ENCODE measurements around the gene JKAMP. TPM values are rescaled to one million over a fixed set of nuclear protein-coding genes. Genes with fewer than 3 reads are reported as not detected.

JKAMP gene
- total RNA-seq, 1 experiment from 2014 or later = 29.7 TPM

DNA sequence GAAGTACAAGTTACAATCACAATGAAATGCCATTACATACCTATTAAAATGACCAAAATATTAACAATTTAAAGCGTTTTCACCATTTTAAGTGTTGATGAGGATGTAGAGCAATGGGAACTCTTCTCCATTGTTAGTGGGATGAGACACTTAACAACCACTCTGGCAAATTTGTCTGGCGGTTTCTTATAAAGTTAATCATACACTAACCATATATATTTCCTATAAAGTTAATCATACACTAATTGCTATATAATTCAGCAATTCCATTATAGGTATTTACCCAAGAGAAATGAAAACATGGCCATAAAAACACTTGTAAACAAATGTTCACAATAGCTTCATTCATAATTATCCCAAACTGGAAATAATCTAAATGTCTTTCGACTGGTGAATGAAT lies 35.9 kb downstream of the JKAMP start:
- no peak for DNase-seq (ENCODE audit: unreplicated experiment)
- Mint-ChIP-seq H3K27me3 (ENCODE audit: insufficient read depth, unreplicated experiment) (no peaks in the 10 kb centered on the region), H3K4me1 (ENCODE audit: insufficient read depth, unreplicated experiment) (no peaks in the 10 kb centered on the region), H3K27ac (ENCODE audit: low read depth, unreplicated experiment) (no peak overlapping the region), H3K36me3 (ENCODE audit: insufficient read depth, unreplicated experiment) (no peaks in the 10 kb centered on the region), H3K4me3 (ENCODE audit: unreplicated experiment) (no peak overlapping the region), H3K9me3 (ENCODE audit: unreplicated experiment) (no peaks in the 10 kb centered on the region)
- intact Hi-C loops (cut with micrococcal nuclease) = no loop called here
- TF ChIP-seq, protein P1, sequence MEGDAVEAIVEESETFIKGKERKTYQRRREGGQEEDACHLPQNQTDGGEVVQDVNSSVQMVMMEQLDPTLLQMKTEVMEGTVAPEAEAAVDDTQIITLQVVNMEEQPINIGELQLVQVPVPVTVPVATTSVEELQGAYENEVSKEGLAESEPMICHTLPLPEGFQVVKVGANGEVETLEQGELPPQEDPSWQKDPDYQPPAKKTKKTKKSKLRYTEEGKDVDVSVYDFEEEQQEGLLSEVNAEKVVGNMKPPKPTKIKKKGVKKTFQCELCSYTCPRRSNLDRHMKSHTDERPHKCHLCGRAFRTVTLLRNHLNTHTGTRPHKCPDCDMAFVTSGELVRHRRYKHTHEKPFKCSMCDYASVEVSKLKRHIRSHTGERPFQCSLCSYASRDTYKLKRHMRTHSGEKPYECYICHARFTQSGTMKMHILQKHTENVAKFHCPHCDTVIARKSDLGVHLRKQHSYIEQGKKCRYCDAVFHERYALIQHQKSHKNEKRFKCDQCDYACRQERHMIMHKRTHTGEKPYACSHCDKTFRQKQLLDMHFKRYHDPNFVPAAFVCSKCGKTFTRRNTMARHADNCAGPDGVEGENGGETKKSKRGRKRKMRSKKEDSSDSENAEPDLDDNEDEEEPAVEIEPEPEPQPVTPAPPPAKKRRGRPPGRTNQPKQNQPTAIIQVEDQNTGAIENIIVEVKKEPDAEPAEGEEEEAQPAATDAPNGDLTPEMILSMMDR (IDR thresholded peaks at IDR 0.05; ENCODE audit: unreplicated experiment) = no peak
- no TSS peak for BruUV-seq (replicated peaks)
- CTCF ChIA-PET = no interaction called here
- POLR2A ChIA-PET = interaction anchor here (0.7 kb wide), 1 partner anchor 1348 kb away, joined by 3 read pairs; no protein-coding TSS in a partner anchor

DNA sequence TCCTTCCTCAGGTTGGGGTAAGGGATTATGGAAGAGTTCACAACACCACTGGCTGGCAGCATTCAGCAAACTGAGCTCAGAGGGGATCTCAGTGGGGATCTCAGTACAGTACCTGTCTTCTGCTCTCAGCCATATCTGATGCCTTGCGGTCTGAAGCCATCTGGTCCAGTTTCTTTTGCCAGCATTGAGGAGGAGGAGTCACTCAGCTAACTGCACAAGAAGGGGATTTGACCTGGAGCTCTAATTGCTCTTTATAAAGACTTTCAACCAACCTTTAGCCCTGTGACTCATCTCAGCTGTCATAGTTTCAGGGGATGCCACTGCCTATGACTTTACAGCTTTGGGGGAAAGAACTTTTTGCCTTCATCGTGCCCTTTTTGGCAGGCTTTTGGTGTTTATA lies 44.9 kb downstream of the JKAMP start:
- intact Hi-C loops (cut with micrococcal nuclease) = no loop called here
- Mint-ChIP-seq H3K9me3 (ENCODE audit: unreplicated experiment) (peaks cover 4% of the 10 kb centered on the region), H3K27ac (ENCODE audit: low read depth, unreplicated experiment) (no peak overlapping the region), H3K4me3 (ENCODE audit: unreplicated experiment) (no peak overlapping the region), H3K36me3 (ENCODE audit: insufficient read depth, unreplicated experiment) (no peaks in the 10 kb centered on the region), H3K27me3 (ENCODE audit: insufficient read depth, unreplicated experiment) (no peaks in the 10 kb centered on the region), H3K4me1 (ENCODE audit: insufficient read depth, unreplicated experiment) (no peaks in the 10 kb centered on the region)
- no peak for DNase-seq (ENCODE audit: unreplicated experiment)
- POLR2A ChIA-PET = no interaction called here
- BruUV-seq (replicated peaks) = no TSS peak
- CTCF ChIA-PET = no interaction called here
- TF ChIP-seq, protein P1 (IDR thresholded peaks at IDR 0.05; ENCODE audit: unreplicated experiment) = no peak

DNA sequence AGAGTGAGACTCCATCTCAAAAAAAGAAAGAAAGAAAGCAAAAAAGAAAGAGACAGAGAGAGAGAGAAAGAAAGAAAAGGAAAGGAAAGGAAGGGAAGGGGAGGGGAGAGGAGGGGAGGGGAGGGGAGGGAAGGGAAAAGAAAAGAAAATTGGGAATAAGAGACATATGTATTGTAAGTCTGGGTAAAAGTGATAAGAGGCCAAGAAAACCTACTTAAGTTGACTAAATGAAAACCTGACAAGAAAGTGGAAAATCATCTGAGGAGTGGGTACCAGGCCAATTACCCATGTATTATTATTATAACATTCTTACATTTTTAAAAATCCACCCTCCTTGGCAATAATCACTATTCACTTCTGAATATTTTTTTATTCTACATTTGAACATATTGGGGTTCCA lies 46.0 kb downstream of the JKAMP start:
- intact Hi-C loops (cut with micrococcal nuclease) = no loop called here
- no peak overlapping the region for H3K4me3 Mint-ChIP-seq (ENCODE audit: unreplicated experiment)
- DNase-seq (ENCODE audit: unreplicated experiment) = no peak
- ChIA-PET CTCF (no interaction called here), POLR2A (no interaction called here)
- TF ChIP-seq, protein P1 (IDR thresholded peaks at IDR 0.05; ENCODE audit: unreplicated experiment) = no peak
- H3K27ac Mint-ChIP-seq (ENCODE audit: low read depth, unreplicated experiment) = no peak overlapping the region
- no peaks in the 10 kb centered on the region for H3K36me3 Mint-ChIP-seq (ENCODE audit: insufficient read depth, unreplicated experiment)
- no peaks in the 10 kb centered on the region for H3K4me1 Mint-ChIP-seq (ENCODE audit: insufficient read depth, unreplicated experiment)
- H3K9me3 Mint-ChIP-seq (ENCODE audit: unreplicated experiment) = peaks cover 4% of the 10 kb centered on the region
- BruUV-seq (replicated peaks) = no TSS peak
- H3K27me3 Mint-ChIP-seq (ENCODE audit: insufficient read depth, unreplicated experiment) = no peaks in the 10 kb centered on the region

DNA sequence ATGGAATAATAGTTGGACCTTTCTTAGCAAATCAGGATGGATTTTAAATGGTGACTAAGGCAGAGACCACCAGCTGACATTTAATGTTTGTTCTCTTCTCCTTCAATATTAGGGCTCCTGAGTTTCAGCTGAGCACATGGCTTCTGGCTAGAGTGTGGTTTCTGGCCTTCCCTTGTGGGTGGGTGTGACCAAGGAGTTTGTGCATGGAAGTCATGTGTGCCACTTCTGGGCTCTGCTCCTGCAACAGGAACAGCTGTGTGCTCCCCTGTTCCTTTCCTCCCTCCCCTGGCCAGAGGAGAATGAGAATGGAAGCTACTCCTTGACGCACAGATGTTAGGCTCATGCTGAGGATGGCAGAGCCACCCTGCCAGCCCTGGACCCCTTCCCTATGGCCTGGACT lies 48.1 kb downstream of the JKAMP start:
- Mint-ChIP-seq H3K4me1 (ENCODE audit: insufficient read depth, unreplicated experiment) (peaks cover 8% of the 10 kb centered on the region), H3K36me3 (ENCODE audit: insufficient read depth, unreplicated experiment) (no peaks in the 10 kb centered on the region), H3K9me3 (ENCODE audit: unreplicated experiment) (peaks cover 4% of the 10 kb centered on the region), H3K27me3 (ENCODE audit: insufficient read depth, unreplicated experiment) (no peaks in the 10 kb centered on the region), H3K4me3 (ENCODE audit: unreplicated experiment) (no peak overlapping the region), H3K27ac (ENCODE audit: low read depth, unreplicated experiment) (no peak overlapping the region)
- no peak for DNase-seq (ENCODE audit: unreplicated experiment)
- CTCF ChIA-PET = no interaction called here
- POLR2A ChIA-PET = no interaction called here
- no TSS peak for BruUV-seq (replicated peaks)
- TF ChIP-seq, protein P1 (IDR thresholded peaks at IDR 0.05; ENCODE audit: unreplicated experiment) = no peak
- intact Hi-C loops (cut with micrococcal nuclease) = no loop called here

Measured in MCF 10A (cell line).